M059J (cell line): ENCODE results near the gene ZNF207. TPM values are rescaled to one million over a fixed set of nuclear protein-coding genes. Genes with fewer than 3 reads are reported as not detected.
"Not testable (repeated sequence)": the region's sequence is repeated elsewhere in the genome, so short reads cannot be mapped to it uniquely, and the experiment has no call there.

Experiments
- DNase-seq: peaks from one replicate; pipeline ENCODE4 v3.0.0-alpha.2; 2012; ENCODE audit warnings: low read depth
- total RNA-seq: library from RNA; depleted of rRNA; stranded (reverse); fragments of >200 nt; shearing (Covaris generic); gene quantifications from 2 replicates; pipeline ENCODE4 v1.2.3, GENCODE V29; 2014; rRNA removed

ZNF207 gene
- total RNA-seq, 1 experiment from 2014 or later = 195 TPM

DNA sequence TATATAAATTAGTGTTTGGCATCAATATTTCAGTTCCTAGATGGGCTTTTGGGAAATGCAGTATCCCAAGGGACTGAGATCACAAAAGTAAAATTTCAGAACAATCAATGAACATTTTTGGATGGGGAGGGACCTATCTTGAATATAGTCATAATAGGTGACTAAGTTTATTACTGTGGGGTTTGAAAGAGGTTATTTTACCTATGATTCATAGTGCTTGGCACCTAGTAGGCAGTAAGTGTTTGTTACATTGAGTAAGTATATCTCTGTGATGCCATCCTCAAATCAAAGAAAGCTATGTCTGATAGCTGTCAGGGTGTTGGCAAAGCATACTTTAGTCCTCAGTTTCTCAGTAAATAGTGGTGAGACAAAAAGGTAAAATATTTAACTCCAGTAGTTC, 36.9 kb downstream of the ZNF207 start:
- peak; percentile 19 for DNase-seq

DNA sequence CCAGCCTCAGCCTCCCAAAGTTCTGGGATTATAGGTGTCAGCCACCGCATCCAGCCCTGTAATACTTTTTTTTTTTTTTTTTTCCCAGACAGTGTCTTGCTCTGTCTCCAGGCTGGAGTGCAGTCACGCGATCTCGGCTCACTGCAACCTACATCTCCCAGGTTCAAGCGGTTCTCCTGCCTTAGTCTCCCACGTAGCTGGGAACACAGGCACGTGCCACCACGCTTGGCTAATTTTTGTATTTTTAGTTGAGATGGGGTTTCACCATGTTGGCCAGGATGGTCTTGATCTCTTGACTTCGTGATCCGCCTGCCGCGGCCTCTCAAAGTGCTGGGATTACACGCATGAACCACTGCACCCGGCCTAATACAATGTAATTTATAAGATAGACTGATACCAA, 38.2 kb downstream of the ZNF207 start:
- not testable (repeated sequence) for DNase-seq

DNA sequence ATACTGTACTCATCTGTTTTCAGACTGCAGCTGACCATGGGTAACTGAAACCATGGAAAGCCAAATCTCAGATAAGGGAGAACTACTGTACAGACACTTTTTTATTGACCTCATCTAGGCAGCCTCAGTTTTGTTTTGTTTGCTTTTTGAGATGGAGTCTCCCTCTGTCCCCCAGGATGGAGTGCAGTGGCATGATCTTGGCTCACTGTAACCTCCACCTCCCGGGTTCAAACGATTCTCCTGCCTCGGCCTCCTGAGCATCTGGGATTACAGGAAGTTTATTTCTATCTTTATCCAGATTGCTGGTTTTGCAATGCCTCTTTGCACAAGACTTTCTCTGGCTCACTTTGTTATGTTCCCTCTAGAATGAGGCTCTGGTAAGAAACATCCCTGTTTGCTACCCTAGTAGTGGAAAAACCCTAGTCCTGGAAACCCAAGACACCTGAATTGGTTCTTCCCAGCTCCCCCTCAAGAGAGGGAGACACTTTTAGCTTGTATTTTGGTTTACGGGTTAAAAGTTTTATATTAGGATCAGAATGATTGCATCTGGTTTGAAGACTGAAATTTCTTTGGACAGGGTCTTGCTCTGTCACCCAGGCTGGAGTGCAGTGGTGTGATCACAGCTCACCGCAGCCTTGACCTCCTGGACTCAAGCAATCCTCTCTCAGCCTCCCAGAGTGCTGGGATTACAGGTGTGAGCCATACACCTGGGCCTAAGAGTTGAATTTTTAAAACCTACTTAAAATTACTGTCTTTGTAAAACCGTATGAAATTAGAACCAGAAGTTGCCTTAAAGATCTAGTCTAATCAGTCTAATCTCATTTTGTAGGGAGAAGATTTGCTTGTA, 38.9 kb downstream of the ZNF207 start:
- DNase-seq = no peak

DNA sequence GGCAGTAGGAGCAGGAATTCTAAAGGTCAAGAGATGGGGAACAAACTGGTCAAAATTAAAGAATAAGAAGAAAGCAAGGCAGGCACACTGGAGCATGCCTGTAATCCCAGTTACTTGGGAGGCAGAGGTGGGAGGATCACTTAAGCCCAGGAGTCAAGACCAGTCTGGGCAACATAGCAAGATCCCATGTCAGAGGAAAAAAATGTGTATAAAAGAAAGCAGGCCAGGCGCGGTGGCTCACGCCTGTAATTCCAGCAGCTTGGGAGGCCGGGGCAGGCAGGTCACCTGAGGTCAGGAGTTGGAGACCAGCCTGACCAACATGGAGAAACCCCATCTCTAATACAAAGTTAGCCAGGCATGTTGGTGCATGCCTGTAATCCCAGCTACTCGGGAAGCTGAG, 43.9 kb downstream of the ZNF207 start:
- no peak for DNase-seq

DNA sequence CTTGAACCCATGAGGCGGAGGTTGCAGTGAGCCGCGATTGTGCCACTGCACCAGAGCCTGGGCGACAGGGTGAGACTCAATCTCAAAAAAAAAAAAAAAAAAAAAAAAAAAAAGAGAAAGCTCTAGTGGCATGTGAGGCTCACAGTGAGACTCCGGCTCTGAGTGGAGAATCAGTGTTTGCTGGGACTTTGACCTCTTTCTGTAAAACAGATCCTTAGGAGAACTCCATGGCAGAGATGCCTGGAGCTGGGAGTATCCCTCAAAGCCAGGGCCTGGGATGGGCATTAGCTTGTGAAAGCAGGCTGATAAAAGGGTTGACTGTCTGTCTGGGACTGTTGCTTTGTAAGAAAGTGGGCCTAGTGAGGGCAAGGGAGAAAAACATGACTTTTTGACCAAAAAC, 46.4 kb downstream of the ZNF207 start:
- DNase-seq = no peak

DNA sequence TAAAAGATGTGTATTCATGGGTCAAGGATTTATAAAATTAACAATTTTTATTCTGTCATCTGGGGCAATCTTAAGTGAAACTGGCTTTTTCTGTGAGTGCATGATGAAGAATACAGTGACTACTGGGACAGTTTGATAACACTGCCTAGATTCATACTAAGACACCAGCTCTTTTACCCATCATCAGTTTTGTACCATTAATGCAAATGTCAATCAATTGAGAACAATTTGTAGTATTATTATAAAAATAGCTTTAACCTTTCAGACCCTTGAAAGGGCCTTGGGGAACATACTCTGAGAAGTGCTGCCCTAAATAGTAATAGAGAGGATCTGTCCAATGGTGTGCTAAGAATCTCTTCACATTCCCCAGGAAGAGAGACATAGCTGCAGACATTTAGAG, 49.0 kb downstream of the ZNF207 start:
- DNase-seq = no peak

DNA sequence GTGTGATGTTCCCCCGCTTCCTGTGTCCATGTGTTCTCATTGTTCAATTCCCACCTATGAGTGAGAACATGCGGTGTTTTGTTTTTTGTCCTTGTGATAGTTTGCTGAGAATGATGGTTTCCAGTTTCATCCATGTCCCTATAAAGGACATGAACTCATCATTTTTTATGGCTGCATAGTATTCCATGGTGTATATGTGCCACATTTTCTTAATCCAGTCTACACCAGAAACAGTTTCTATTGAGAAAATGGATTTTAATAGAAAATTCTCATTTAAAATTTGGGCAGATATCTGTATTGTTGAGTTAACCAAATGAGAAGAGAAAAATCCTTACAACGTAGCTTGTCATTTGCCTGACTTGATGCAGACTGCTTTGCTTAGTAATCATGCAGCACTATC, 60.1 kb downstream of the ZNF207 start:
- DNase-seq = not testable (repeated sequence)

DNA sequence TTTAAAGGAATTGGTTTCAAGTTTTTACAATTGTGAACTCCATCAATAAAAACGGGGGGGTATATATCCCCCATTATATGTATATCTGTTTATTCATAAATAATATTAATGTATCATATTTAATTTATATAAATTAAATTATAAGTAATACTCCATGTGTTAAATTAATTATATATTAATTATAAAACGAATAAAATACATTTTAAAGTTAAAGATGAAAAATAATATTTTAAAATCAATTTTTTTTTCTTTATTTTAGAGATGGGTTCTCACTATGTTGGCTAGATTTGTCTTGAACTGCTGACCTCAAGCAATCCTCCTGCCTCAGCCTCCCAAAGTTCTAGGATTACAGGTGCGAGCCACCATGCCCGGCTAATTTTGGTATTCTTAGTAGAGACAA, 76.9 kb downstream of the ZNF207 start:
- DNase-seq = no peak

DNA sequence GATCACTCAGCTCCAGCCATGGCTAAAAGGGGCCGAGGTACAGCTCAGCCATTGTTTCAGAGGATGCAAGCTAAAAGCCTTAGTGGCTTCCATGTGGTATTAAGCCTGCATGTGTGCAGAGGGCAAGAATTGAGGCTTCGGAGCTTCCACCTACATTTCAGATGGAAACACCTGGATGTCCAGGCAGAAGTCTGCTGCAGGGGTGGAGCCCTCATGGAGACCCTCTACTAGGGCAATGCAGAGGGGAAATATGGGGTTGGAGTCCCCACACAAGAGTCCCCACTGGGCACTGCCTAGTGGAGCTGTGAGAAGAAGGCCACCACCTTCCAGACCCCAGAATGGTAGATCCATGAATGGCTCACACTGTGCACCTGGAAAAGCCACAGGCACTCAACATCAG, 79.6 kb downstream of the ZNF207 start:
- no peak for DNase-seq

Other genes starting within 250 kb of the ZNF207 start
- 32.1 and 39.1 TPM in 2 replicates for gene RHOT1, start 207.7 kb upstream of the ZNF207 start, total RNA-seq
- 0.02 and 0.30 TPM in 2 replicates for gene RHBDL3, start 84.3 kb upstream of the ZNF207 start, total RNA-seq
- 17.2 and 21.6 TPM in 2 replicates for gene C17orf75, start 8.0 kb upstream of the ZNF207 start, total RNA-seq
- gene PSMD11, start 94.4 kb downstream of the ZNF207 start, total RNA-seq = 70.0 and 102 TPM in 2 replicates
- gene CDK5R1, start 136.8 kb downstream of the ZNF207 start, total RNA-seq = 2.8 and 3.7 TPM in 2 replicates